HG02610 (cell line): ENCODE results near the gene CCDC63.
"Not testable (repeated sequence)": the region's sequence is repeated elsewhere in the genome, so short reads cannot be mapped to it uniquely, and the experiment has no call there.

Experiments used
- ATAC-seq: cut with Tn5 transposase; IDR thresholded peaks from one replicate; pipeline ENCODE4 v1.9.1; 2021; ENCODE audit warnings: mild to moderate bottlenecking, moderate library complexity; ENCODE audit not compliant: unreplicated experiment

Gene CCDC63

DNA sequence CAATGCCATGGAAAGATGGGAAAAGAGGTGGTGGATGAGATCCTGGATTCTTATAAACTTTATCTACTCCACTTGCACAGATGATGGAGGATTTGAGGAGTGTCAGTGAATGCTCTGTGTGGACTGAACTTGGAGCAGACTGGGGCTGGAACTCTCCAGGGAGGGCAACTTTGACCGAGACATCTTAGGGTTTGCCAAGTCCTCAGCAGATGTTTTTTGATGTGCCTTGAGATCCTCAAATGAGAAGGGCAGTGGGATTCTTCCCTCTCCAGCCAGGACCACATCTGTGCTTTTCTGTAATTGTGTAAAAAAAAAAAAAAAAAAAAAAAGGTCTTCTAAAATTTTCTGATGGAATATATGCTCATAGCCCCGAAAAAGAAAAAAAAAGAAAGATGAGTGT lies 96.6 kb downstream of the CCDC63 start:
- no peak for ATAC-seq

DNA sequence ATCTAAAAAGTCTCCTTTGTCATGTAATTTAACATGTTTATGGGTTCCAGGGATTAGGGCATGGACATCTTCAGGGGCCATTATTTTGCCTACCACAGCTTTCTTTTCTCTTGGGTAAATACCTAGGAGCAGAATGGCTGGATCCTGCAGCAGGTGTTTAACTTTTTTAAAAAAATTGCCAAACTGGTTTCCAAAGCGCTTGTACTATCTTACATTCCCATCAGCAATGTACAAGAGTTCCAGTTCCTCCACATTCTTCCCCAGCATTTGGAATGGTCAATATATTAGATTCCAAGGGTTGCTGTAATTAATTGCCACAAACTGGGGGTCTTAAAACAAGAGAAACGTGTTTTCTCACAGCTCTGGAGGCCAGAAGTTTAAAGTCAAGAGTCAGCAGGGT lies 101.3 kb downstream of the CCDC63 start:
- ATAC-seq: no peak

DNA sequence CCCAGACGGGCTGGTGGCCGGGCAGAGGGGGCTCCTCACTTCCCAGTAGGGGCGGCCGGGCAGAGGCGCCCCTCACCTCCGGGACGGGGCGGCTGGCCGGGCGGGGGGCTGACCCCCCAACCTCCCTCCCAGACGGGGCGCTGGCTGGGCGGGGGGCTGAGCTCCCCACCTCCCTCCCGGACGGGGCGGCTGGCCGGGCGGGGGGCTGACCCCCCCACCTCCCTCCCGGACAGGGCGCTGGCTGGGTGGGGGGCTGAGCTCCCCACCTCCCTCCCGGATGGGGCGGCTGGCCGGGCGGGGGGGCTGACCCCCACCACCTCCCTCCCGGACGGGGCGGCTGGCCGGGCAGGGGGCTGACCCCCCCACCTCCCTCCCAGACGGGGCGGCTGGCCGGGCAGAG lies 103.7 kb downstream of the CCDC63 start:
- not testable (repeated sequence) for ATAC-seq

DNA sequence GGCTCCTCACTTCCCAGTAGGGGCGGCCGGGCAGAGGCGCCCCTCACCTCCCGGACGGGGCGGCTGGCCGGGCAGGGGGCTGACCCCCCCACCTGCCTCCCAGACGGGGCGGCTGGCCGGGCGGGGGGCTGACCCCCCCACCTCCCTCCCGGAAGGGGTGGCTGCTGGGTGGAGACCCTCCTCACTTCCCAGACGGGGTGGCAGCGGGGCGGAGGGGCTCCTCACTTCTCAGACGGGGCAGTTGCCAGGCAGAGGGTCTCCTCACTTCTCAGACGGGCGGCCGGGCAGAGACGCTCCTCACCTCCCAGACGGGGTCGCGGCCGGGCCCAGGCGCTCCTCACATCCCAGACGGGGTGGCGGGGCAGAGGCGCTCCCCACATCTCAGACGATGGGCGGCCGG lies 104.1 kb downstream of the CCDC63 start:
- not testable (repeated sequence) for ATAC-seq
